CD4-positive, CD25-positive, alpha-beta regulatory T cell (primary cell): Measurements from ENCODE around the gene ACTR3C. TPM values are rescaled to one million over a fixed set of nuclear protein-coding genes. Genes with fewer than 3 reads are reported as not detected.
"Not testable (repeated sequence)": the region's sequence is repeated elsewhere in the genome, so short reads cannot be mapped to it uniquely, and the experiment has no call there.

ENCODE experiments used
- ATAC-seq, 2 donors: fragments of 150-1000 bp; cut with Tn5 transposase; one replicate each; pipeline ENCODE4 v1.10.0; 2021; ENCODE audit warnings: low read depth in 2 of 2, moderate number of reproducible peaks in 2 of 2, moderate library complexity in 1 of 2
- DNase-seq, 3 donors: peaks; one replicate each; pipeline versions ENCODE4 v3.0.0 to v3.0.0-alpha.2; 2012 to 2022; ENCODE audit warnings: mixed read lengths in 1 of 3
- H3K27ac ChIP-seq: one replicate; pipeline ENCODE4 v1.7.0; 2013; ENCODE audit warnings: mild to moderate bottlenecking, low read length; ENCODE audit not compliant: insufficient read depth, poor library complexity, severe bottlenecking
- H3K27me3 ChIP-seq: one replicate; pipeline ENCODE4 v1.7.0; 2013; ENCODE audit warnings: low read length; ENCODE audit not compliant: control insufficient read depth, insufficient read depth
- H3K36me3 ChIP-seq: one replicate; pipeline ENCODE4 v1.7.0; 2013; ENCODE audit warnings: mild to moderate bottlenecking, low read length, moderate library complexity; ENCODE audit not compliant: control insufficient read depth, insufficient read depth
- H3K4me1 ChIP-seq: 2 replicates; pipeline ENCODE4 v1.7.0; 2013; ENCODE audit warnings: mild to moderate bottlenecking, low read length; ENCODE audit not compliant: insufficient read depth, control insufficient read depth, poor library complexity, severe bottlenecking
- H3K4me3 ChIP-seq: one replicate; pipeline ENCODE4 v1.7.0; 2013; ENCODE audit warnings: low read depth, mild to moderate bottlenecking, low read length, moderate library complexity
- H3K9me3 ChIP-seq, 2 experiments: 1 replicate in 1 of 2; 2 replicates in 1 of 2; pipeline ENCODE4 v1.7.0; 2013; ENCODE audit warnings: low read length in 2 of 2, mild to moderate bottlenecking in 1 of 2, moderate library complexity in 1 of 2; ENCODE audit not compliant: control insufficient read depth in 2 of 2
- H3K27ac Mint-ChIP-seq, 3 donors: one replicate each; pipeline ENCODE4 v1.8.0; 2020 to 2022; ENCODE audit warnings: mild to moderate bottlenecking in 3 of 3, mixed read lengths in 3 of 3, moderate library complexity in 2 of 3
- H3K27me3 Mint-ChIP-seq: one replicate; pipeline ENCODE4 v1.8.0; 2022; ENCODE audit warnings: mild to moderate bottlenecking, mixed read lengths
- H3K36me3 Mint-ChIP-seq: one replicate; pipeline ENCODE4 v1.8.0; 2020; ENCODE audit warnings: mixed read lengths
- H3K4me1 Mint-ChIP-seq, 4 donors: one replicate each; pipeline ENCODE4 v1.8.0; 2020 to 2022; ENCODE audit warnings: mixed read lengths in 4 of 4, mild to moderate bottlenecking in 1 of 4
- H3K4me3 Mint-ChIP-seq, 4 donors: one replicate each; pipeline ENCODE4 v1.8.0; 2020 to 2022; ENCODE audit warnings: mild to moderate bottlenecking in 4 of 4, mixed read lengths in 4 of 4, moderate library complexity in 3 of 4
- H3K9me3 Mint-ChIP-seq, 7 donors: one replicate each; pipeline ENCODE4 v1.8.0; 2020 to 2022; ENCODE audit warnings: mixed read lengths in 7 of 7, mild to moderate bottlenecking in 3 of 7, moderate library complexity in 2 of 7
- polyA plus RNA-seq, 4 donors: library from polyadenylated mRNA; unstranded; fragments of 300-500 nt; fragmentation: Illumina TruSeq; gene quantifications; one replicate each; pipeline ENCODE4 v1.2.3, GENCODE V29; 2021
- total RNA-seq: library from RNA; stranded (reverse); gene quantifications from one replicate; pipeline ENCODE4 v1.2.3, GENCODE V29; 2022

ACTR3C gene
- total and polyA plus RNA-seq, 5 donors from 2014 or later: 4.3 to 17.2 (median 5.0) TPM

GRCh38 chr7:150266953-150267665, 56.2 kb downstream of the ACTR3C start:
- not testable (repeated sequence) for H3K27me3 Mint-ChIP-seq, H3K27ac Mint-ChIP-seq, ATAC-seq, H3K9me3 Mint-ChIP-seq, H3K4me1 Mint-ChIP-seq, H3K27ac ChIP-seq, H3K4me3 ChIP-seq, H3K36me3 Mint-ChIP-seq, DNase-seq, H3K27me3 ChIP-seq, H3K9me3 ChIP-seq, H3K4me1 ChIP-seq, H3K36me3 ChIP-seq, H3K4me3 Mint-ChIP-seq

- H3K36me3 ChIP-seq, H3K27ac Mint-ChIP-seq, H3K27ac ChIP-seq, H3K4me3 ChIP-seq, H3K4me1 ChIP-seq, H3K27me3 Mint-ChIP-seq, H3K27me3 ChIP-seq, ATAC-seq, H3K9me3 ChIP-seq, H3K36me3 Mint-ChIP-seq, H3K9me3 Mint-ChIP-seq, H3K4me1 Mint-ChIP-seq, H3K4me3 Mint-ChIP-seq, DNase-seq: not testable (repeated sequence)
Measured at GRCh38 chr7:150262656-150263055, 60.7 kb downstream of the ACTR3C start.

GRCh38 chr7:150247745-150248144, 75.6 kb downstream of the ACTR3C start:
- H3K27ac ChIP-seq, H3K27me3 Mint-ChIP-seq, DNase-seq, H3K4me1 Mint-ChIP-seq, H3K4me3 ChIP-seq, H3K9me3 ChIP-seq, H3K4me1 ChIP-seq, H3K27ac Mint-ChIP-seq, H3K9me3 Mint-ChIP-seq, H3K27me3 ChIP-seq, ATAC-seq, H3K4me3 Mint-ChIP-seq, H3K36me3 Mint-ChIP-seq, H3K36me3 ChIP-seq: not testable (repeated sequence)

DNA sequence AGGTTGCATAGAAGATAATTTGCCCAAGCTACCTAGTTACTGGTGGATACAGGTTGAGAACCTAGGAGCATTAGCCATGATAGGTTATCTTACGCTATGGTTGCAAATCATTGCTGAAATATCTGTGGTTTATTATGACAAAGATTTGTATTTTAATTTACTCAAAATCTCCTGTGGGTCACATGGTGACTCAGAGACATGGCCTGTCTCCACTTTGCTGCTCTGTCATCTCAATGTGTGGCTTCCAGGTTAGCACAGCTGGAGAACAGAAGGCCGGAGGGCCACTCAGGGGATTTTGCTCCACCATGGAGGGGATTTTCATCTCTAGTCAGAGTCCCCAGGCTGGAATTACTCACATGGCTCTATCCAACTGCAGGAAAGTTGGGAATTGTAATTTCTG, 78.1 kb downstream of the ACTR3C start:
- ATAC-seq, H3K27me3 Mint-ChIP-seq, H3K9me3 ChIP-seq, H3K9me3 Mint-ChIP-seq, H3K4me3 ChIP-seq, H3K27ac Mint-ChIP-seq, H3K4me3 Mint-ChIP-seq, H3K4me1 Mint-ChIP-seq, H3K36me3 Mint-ChIP-seq, H3K4me1 ChIP-seq, H3K27ac ChIP-seq, H3K27me3 ChIP-seq, DNase-seq, H3K36me3 ChIP-seq: not testable (repeated sequence)

- H3K36me3 Mint-ChIP-seq, H3K36me3 ChIP-seq, H3K9me3 Mint-ChIP-seq, H3K27me3 Mint-ChIP-seq, ATAC-seq, H3K27ac ChIP-seq, H3K4me3 ChIP-seq, H3K27me3 ChIP-seq, H3K4me3 Mint-ChIP-seq, H3K27ac Mint-ChIP-seq, H3K9me3 ChIP-seq, DNase-seq, H3K4me1 ChIP-seq, H3K4me1 Mint-ChIP-seq: not testable (repeated sequence)
Measured at GRCh38 chr7:150242935-150243334, 80.4 kb downstream of the ACTR3C start.

GRCh38 chr7:150225444-150225843, 97.9 kb downstream of the ACTR3C start:
- not testable (repeated sequence) for H3K36me3 ChIP-seq, H3K4me3 ChIP-seq, H3K27me3 ChIP-seq, ATAC-seq, H3K4me3 Mint-ChIP-seq, H3K27ac ChIP-seq, H3K9me3 ChIP-seq, H3K27ac Mint-ChIP-seq, DNase-seq, H3K4me1 Mint-ChIP-seq, H3K4me1 ChIP-seq, H3K36me3 Mint-ChIP-seq
- H3K27me3 Mint-ChIP-seq: peaks cover 25% of the 10 kb centered on the region
- peaks cover 0 to 14% (median 2%) of the 10 kb centered on the region in 7 donors for H3K9me3 Mint-ChIP-seq

DNA sequence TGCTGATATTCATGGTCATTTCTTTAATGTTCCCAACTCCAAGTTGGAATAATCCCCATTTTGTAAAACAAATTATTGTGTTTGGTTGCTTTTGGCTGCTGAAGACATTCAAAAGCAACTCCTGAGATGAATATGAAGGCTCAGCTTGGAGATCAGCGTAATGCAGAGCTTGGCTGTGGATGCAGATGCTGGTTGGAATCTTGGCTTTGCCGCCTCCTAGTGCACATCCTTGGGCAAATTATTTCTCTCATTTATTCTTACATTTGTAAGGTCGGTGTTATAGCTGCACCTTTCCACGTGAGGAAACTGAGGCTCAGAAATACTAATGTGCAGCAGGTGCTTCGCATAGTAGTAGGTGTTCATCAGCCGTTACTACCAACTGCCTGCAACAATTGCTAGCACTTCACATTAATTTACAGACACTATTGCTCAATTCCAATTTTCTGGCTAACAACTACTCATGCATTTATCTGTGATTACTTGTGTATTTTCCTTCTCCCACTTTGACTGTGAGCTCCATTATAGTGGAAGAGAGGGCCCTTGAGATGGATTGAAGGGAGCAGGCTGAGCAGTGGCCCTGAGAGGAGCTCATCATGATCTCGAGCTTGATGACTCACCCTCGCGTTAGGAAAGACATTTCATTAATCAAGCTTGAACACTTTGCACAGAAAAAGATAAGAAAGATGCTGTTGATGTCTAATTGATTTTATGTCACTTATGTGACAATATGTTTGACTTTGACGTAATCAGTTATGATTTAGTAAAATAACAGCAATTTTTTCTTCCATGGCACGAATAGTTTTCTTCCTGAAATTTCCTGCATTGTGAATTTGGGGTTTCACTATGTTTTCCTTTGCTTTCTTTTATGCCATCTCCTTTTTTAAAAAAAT, 101.0 kb downstream of the ACTR3C start:
- not testable (repeated sequence) for H3K9me3 ChIP-seq, H3K36me3 Mint-ChIP-seq, DNase-seq, H3K27me3 ChIP-seq, H3K4me1 ChIP-seq, H3K36me3 ChIP-seq, H3K27ac ChIP-seq, H3K4me1 Mint-ChIP-seq, ATAC-seq, H3K4me3 ChIP-seq, H3K27ac Mint-ChIP-seq, H3K4me3 Mint-ChIP-seq
- Mint-ChIP-seq H3K27me3 (peaks cover 26% of the 10 kb centered on the region), H3K9me3 (peaks cover 0 to 14% (median 2%) of the 10 kb centered on the region in 7 donors)
